Inflammatory macrophage (primary cell): ENCODE results near the gene PDE9A.
"Not testable (repeated sequence)": the region's sequence is repeated elsewhere in the genome, so short reads cannot be mapped to it uniquely, and the experiment has no call there.

Experiments
- DNase-seq, 2 donors: peaks; one replicate each; pipeline ENCODE4 v3.0.0-alpha.2; 2020 to 2022

The PDE9A gene

GRCh38 chr21:42690586-42690985 is 37.2 kb downstream of the PDE9A start:
- no peak for DNase-seq

- no peak for DNase-seq
Measured at GRCh38 chr21:42691901-42692559, 38.6 kb downstream of the PDE9A start.

GRCh38 chr21:42692688-42693087 is 39.3 kb downstream of the PDE9A start:
- DNase-seq: no peak

GRCh38 chr21:42694751-42695696 is 41.6 kb downstream of the PDE9A start:
- no peak for DNase-seq

GRCh38 chr21:42695697-42696380 is 42.4 kb downstream of the PDE9A start:
- no peak for DNase-seq

GRCh38 chr21:42696501-42697040 is 43.1 kb downstream of the PDE9A start:
- no peak for DNase-seq

- DNase-seq: no peak
Measured at GRCh38 chr21:42698733-42699132, 45.3 kb downstream of the PDE9A start.

- DNase-seq: no peak
Measured at GRCh38 chr21:42699196-42699595, 45.8 kb downstream of the PDE9A start.

GRCh38 chr21:42701706-42702456 is 48.5 kb downstream of the PDE9A start:
- DNase-seq: no peak

- no peak for DNase-seq
Measured at GRCh38 chr21:42702720-42703119, 49.3 kb downstream of the PDE9A start.

- DNase-seq: no peak
Measured at GRCh38 chr21:42703136-42703908, 49.9 kb downstream of the PDE9A start.

GRCh38 chr21:42703965-42704364 is 50.5 kb downstream of the PDE9A start:
- DNase-seq: no peak

- no peak for DNase-seq
Measured at GRCh38 chr21:42704861-42705260, 51.4 kb downstream of the PDE9A start.

- no peak for DNase-seq
Measured at GRCh38 chr21:42705346-42705745, 51.9 kb downstream of the PDE9A start.

GRCh38 chr21:42705746-42706374 is 52.4 kb downstream of the PDE9A start:
- no peak for DNase-seq

- no peak for DNase-seq
Measured at GRCh38 chr21:42706765-42707164, 53.3 kb downstream of the PDE9A start.

- DNase-seq: no peak
Measured at GRCh38 chr21:42707207-42707830, 53.9 kb downstream of the PDE9A start.

GRCh38 chr21:42708107-42708506 is 54.7 kb downstream of the PDE9A start:
- DNase-seq: no peak

GRCh38 chr21:42708916-42709315 is 55.5 kb downstream of the PDE9A start:
- not testable (repeated sequence) for DNase-seq

- no peak for DNase-seq
Measured at GRCh38 chr21:42711667-42712066, 58.2 kb downstream of the PDE9A start.
